K562 (cell line): ENCODE results near the gene TMEM208. TPM values are rescaled to one million over a fixed set of nuclear protein-coding genes. Genes with fewer than 3 reads are reported as not detected.
A peak's percentile ranks its signal among the peaks of the same experiment; 100 is the strongest.

Experiments
- E2F5 ChIP-seq: sonication (generic); formaldehyde crosslinking; IDR thresholded peaks from 2 replicates; pipeline ENCODE4 v1.8.0; 2022; ENCODE audit warnings: mild to moderate bottlenecking, missing genetic modification reagents
- FOS ChIP-seq: IDR thresholded peaks from 3 replicates; pipeline ENCODE4 v1.6.1; 2011; ENCODE audit not compliant: insufficient read length; ENCODE audit errors: extremely low read depth
- FUS ChIP-seq: fragments of 200-400 bp; formaldehyde crosslinking; optimal IDR thresholded peaks from 2 replicates; pipeline ENCODE3; 2017; ENCODE audit warnings: low read depth, low read length
- NBN ChIP-seq: fragments of 450-650 bp; IDR thresholded peaks from 2 replicates; pipeline ENCODE4 v1.6.1; 2016; ENCODE audit warnings: low read depth, mild to moderate bottlenecking
- NKRF ChIP-seq: fragments of 450-650 bp; IDR thresholded peaks from 2 replicates; pipeline ENCODE4 v1.6.1; 2016; ENCODE audit warnings: borderline replicate concordance
- NONO ChIP-seq, 2 experiments: fragments of 200-400 bp in 1 of 2; fragments of 450-650 bp in 1 of 2; formaldehyde crosslinking in 1 of 2; IDR thresholded peaks; 2 replicates each; pipeline ENCODE4 v1.6.1; 2017; ENCODE audit warnings: low read depth in 2 of 2, mild to moderate bottlenecking in 2 of 2, moderate library complexity in 2 of 2, low read length in 1 of 2
- PURB ChIP-seq: sonication (generic); formaldehyde crosslinking; IDR thresholded peaks from 2 replicates; pipeline ENCODE4 v1.9.0; 2021; ENCODE audit warnings: low read depth, mild to moderate bottlenecking, missing genetic modification reagents
- RHOXF2B ChIP-seq: fragments of 250-450 bp; sonication (Bioruptor Pico); conservative IDR thresholded peaks from 2 replicates; pipeline ENCODE4 v1.5.1; 2021
- SMAD2 ChIP-seq: fragments of 150-350 bp; IDR thresholded peaks from 2 replicates; pipeline ENCODE4 v1.6.1; 2014; ENCODE audit warnings: low read depth, mild to moderate bottlenecking, low read length
- SMAD3 ChIP-seq: fragments of 450-650 bp; formaldehyde crosslinking; conservative IDR thresholded peaks from 2 replicates; pipeline ENCODE4 v1.4.0; 2020; ENCODE audit warnings: mild to moderate bottlenecking
- TRIM28 ChIP-seq: fragments of 450-650 bp; IDR thresholded peaks from 2 replicates; pipeline ENCODE4 v1.6.1; 2017
- ZNF212 ChIP-seq: fragments of 450-650 bp; formaldehyde crosslinking; IDR thresholded peaks from 2 replicates; pipeline ENCODE4 v1.4.0; 2020; ENCODE audit warnings: mild to moderate bottlenecking
- ZNF239 ChIP-seq: fragments of 250-450 bp; sonication (Bioruptor Pico); IDR thresholded peaks from 2 replicates; pipeline ENCODE4 v1.4.0; 2020; ENCODE audit warnings: mild to moderate bottlenecking
- ZNF324 ChIP-seq: fragments of 250-450 bp; sonication (Bioruptor Pico); IDR thresholded peaks from 2 replicates; pipeline ENCODE4 v1.4.0; 2020; ENCODE audit warnings: mild to moderate bottlenecking
- ZNF384 ChIP-seq: IDR thresholded peaks from 2 replicates; pipeline ENCODE4 v1.6.1; 2012; ENCODE audit warnings: low read depth, low read length, improper control_type of control experiment
- polyA plus RNA-seq, 8 experiments: library from polyadenylated mRNA; depleted of rRNA in 4 of 8; stranded (reverse) in 5 of 8; unstranded in 3 of 8; fragments of >200 nt; fragmentation: Nextera tagmentation in 2 of 8; fragmentation: Illumina TruSeq in 1 of 8; extraction: Ambion mirVana in 2 of 8; extraction: Trizol in 1 of 8; gene quantifications; 2 replicates each; pipeline versions ENCODE4 v1.2.1 to v1.2.3, GENCODE V29; 2011 to 2014; ENCODE audit warnings: inconsistent platforms in 1 of 8, missing spikeins in 1 of 8
- total RNA-seq, 7 experiments: library from RNA; depleted of rRNA in 6 of 7; stranded (reverse); fragments of >200 nt in 6 of 7; fragmentation: Illumina TruSeq in 2 of 7; extraction: Trizol in 2 of 7; gene quantifications; 2 replicates each; pipeline versions ENCODE4 v1.2.1 to v1.2.3, GENCODE V29; 2011 to 2021; ENCODE audit warnings: low replicate concordance in 1 of 7
- TF ChIP-seq, protein P1 (sequence below): sonication (generic); formaldehyde crosslinking; IDR thresholded peaks from 2 replicates; pipeline ENCODE4 v1.8.0; 2023; ENCODE audit warnings: missing genetic modification reagents, mild to moderate bottlenecking, borderline replicate concordance
- TF ChIP-seq, protein P2 (sequence below): sonication (generic); formaldehyde crosslinking; IDR thresholded peaks from 2 replicates; pipeline ENCODE4 v1.8.0; 2023; ENCODE audit warnings: mild to moderate bottlenecking, missing genetic modification reagents

The TMEM208 gene
- total and polyA plus RNA-seq, 9 of the 15 experiments (the other 6 are each of a cell fraction or from before 2014, with no cell fraction given) = 31.8 to 239 (median 54.3) TPM

GRCh38 chr16:67246081-67246755, 19.3 kb downstream of the TMEM208 start (continued):
- TF ChIP-seq, protein P1, sequence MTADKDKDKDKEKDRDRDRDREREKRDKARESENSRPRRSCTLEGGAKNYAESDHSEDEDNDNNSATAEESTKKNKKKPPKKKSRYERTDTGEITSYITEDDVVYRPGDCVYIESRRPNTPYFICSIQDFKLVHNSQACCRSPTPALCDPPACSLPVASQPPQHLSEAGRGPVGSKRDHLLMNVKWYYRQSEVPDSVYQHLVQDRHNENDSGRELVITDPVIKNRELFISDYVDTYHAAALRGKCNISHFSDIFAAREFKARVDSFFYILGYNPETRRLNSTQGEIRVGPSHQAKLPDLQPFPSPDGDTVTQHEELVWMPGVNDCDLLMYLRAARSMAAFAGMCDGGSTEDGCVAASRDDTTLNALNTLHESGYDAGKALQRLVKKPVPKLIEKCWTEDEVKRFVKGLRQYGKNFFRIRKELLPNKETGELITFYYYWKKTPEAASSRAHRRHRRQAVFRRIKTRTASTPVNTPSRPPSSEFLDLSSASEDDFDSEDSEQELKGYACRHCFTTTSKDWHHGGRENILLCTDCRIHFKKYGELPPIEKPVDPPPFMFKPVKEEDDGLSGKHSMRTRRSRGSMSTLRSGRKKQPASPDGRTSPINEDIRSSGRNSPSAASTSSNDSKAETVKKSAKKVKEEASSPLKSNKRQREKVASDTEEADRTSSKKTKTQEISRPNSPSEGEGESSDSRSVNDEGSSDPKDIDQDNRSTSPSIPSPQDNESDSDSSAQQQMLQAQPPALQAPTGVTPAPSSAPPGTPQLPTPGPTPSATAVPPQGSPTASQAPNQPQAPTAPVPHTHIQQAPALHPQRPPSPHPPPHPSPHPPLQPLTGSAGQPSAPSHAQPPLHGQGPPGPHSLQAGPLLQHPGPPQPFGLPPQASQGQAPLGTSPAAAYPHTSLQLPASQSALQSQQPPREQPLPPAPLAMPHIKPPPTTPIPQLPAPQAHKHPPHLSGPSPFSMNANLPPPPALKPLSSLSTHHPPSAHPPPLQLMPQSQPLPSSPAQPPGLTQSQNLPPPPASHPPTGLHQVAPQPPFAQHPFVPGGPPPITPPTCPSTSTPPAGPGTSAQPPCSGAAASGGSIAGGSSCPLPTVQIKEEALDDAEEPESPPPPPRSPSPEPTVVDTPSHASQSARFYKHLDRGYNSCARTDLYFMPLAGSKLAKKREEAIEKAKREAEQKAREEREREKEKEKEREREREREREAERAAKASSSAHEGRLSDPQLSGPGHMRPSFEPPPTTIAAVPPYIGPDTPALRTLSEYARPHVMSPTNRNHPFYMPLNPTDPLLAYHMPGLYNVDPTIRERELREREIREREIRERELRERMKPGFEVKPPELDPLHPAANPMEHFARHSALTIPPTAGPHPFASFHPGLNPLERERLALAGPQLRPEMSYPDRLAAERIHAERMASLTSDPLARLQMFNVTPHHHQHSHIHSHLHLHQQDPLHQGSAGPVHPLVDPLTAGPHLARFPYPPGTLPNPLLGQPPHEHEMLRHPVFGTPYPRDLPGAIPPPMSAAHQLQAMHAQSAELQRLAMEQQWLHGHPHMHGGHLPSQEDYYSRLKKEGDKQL (CRISPR knock-in tag) = no peak
- TF ChIP-seq ZNF239 (no peak), PURB (CRISPR knock-in tag) (no peak), ZNF212 (no peak), SMAD2 (no peak), E2F5 (no peak), FUS (no peak), NBN (peak; percentile 26; the same call in 1 of the 2 replicates), NKRF (peak; percentile 40; the same call in 1 of the 2 replicates), SMAD3 (CRISPR knock-in tag) (no peak), TRIM28 (no peak), NONO (IDR thresholded peaks at IDR 0.05; ENCODE audit: low read depth in 2 of 2, low read length in 1 of 2) (no peak), FOS (no peak), ZNF324 (CRISPR knock-in tag) (no peak), RHOXF2B (CRISPR knock-in tag) (no peak; the same call in 1 of the 2 replicates), ZNF384 (no peak)
- TF ChIP-seq, protein P2, sequence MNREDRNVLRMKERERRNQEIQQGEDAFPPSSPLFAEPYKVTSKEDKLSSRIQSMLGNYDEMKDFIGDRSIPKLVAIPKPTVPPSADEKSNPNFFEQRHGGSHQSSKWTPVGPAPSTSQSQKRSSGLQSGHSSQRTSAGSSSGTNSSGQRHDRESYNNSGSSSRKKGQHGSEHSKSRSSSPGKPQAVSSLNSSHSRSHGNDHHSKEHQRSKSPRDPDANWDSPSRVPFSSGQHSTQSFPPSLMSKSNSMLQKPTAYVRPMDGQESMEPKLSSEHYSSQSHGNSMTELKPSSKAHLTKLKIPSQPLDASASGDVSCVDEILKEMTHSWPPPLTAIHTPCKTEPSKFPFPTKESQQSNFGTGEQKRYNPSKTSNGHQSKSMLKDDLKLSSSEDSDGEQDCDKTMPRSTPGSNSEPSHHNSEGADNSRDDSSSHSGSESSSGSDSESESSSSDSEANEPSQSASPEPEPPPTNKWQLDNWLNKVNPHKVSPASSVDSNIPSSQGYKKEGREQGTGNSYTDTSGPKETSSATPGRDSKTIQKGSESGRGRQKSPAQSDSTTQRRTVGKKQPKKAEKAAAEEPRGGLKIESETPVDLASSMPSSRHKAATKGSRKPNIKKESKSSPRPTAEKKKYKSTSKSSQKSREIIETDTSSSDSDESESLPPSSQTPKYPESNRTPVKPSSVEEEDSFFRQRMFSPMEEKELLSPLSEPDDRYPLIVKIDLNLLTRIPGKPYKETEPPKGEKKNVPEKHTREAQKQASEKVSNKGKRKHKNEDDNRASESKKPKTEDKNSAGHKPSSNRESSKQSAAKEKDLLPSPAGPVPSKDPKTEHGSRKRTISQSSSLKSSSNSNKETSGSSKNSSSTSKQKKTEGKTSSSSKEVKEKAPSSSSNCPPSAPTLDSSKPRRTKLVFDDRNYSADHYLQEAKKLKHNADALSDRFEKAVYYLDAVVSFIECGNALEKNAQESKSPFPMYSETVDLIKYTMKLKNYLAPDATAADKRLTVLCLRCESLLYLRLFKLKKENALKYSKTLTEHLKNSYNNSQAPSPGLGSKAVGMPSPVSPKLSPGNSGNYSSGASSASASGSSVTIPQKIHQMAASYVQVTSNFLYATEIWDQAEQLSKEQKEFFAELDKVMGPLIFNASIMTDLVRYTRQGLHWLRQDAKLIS (CRISPR knock-in tag) = no peak
